ENCODE data around the gene ITPR1.
"Not testable (repeated sequence)": the region's sequence is repeated elsewhere in the genome, so short reads cannot be mapped to it uniquely, and the experiment has no call there.

ITPR1 gene

DNA sequence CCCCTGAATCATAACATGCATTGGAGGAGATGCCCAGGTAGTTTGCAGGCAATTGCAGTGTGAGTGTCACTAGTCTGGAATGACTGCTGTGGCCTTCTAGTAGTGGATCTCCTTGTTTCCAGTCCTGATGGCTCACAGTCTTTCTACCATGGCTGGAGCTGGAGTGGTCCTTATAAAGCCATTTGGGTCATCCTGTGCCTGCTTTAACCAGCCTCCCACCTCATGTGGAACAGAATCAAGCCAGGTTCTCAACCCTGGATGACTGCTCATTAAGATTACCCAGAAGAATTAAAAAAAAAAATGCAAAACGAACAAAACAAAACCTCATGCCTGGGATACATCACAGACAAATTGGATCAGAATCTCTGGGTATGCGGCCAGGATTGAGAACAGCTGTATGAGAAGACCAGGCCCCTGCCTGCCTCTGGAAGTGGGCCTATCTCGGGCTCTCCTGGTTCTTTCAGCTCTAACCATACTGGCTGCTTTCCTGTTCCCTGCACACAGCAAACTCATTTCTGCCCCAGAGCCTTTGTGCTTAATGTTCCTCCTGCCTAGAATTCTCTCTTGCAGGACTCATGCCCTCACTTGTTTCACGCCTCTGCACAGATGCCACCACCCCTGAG lies 96.4 kb downstream of the ITPR1 start:
- Histone ChIP-seq H3K4me3 (ENCODE audit: insufficient read depth in 1 of 2, low read depth in 1 of 2, low read length in 2 of 2) (no peak overlapping the region), H2AK5ac (ENCODE audit: low read length, severe bottlenecking) (no peak overlapping the region), H2AFZ (ENCODE audit: low read depth, low read length) (no peak overlapping the region), H3K4ac (ENCODE audit: low read depth in 1 of 2, low read length in 2 of 2) (no peak overlapping the region), H4K8ac (ENCODE audit: low read length) (no peak overlapping the region), H2BK15ac (ENCODE audit: low read depth, poor library complexity, severe bottlenecking) (no peak overlapping the region), H4K91ac (ENCODE audit: low read length) (no peak overlapping the region), H3K4me1 (ENCODE audit: control insufficient read depth, insufficient read depth, low read depth, low read length) (no peaks in the 10 kb centered on the region), H3K18ac (ENCODE audit: low read depth in 1 of 2, low read length in 2 of 2) (no peak overlapping the region), H3K9me3 (ENCODE audit: control insufficient read depth, low read length) (no peaks in the 10 kb centered on the region), H2BK12ac (ENCODE audit: low read length in 2 of 2) (no peak overlapping the region), H3K4me2 (ENCODE audit: low read length, poor library complexity, severe bottlenecking) (no peak overlapping the region), H3K9ac (ENCODE audit: low read length) (no peak overlapping the region), H3K27me3 (ENCODE audit: control insufficient read depth in 1 of 2, insufficient read depth in 1 of 2, low read length in 2 of 2) (no peaks in the 10 kb centered on the region), H3K14ac (ENCODE audit: low read length in 2 of 2) (no peak overlapping the region), H2BK120ac (ENCODE audit: low read depth, low read length) (no peak overlapping the region), H3K36me3 (ENCODE audit: control insufficient read depth in 1 of 2, insufficient read depth in 2 of 2, low read depth in 1 of 2, low read length in 2 of 2) (no peaks in the 10 kb centered on the region), H3K79me1 (replicated peaks; ENCODE audit: low read length, poor library complexity, severe bottlenecking) (no peaks in the 10 kb centered on the region), H3K23ac (ENCODE audit: low read length in 2 of 2) (no peak overlapping the region), H3K27ac (ENCODE audit: low read length, poor library complexity, severe bottlenecking) (no peak overlapping the region), H2BK5ac (ENCODE audit: low read depth, low read length, poor library complexity, severe bottlenecking) (no peak overlapping the region)
- DNase-seq = no peak
- 91% methylated on average over 4 of the region's 4 CpGs for WGBS

DNA sequence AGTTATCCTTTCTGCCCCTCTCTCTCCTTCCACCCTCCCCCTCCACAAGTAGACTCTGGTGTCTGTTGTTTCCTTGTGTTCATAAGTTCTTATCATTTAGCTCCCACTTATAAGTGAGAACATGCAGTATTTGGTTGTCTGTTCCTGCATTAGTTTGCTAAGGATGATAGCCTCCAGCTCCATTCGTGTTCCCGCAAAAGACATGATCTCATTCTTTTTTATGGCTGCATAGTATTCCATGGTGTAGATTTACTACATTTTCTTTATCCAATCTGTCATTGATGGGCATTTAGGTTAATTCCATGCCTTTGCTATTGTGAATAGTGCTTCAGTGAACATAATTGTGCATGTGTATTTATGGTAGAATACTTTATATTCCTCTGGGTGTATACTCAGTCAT lies 97.7 kb downstream of the ITPR1 start:
- H2AK5ac ChIP-seq (ENCODE audit: low read length, severe bottlenecking); H2BK12ac ChIP-seq (ENCODE audit: low read length in 2 of 2); H2BK15ac ChIP-seq (ENCODE audit: low read depth, poor library complexity, severe bottlenecking); H3K4me3 ChIP-seq (ENCODE audit: insufficient read depth in 1 of 2, low read depth in 1 of 2, low read length in 2 of 2); H3K14ac ChIP-seq (ENCODE audit: low read length in 2 of 2); H3K27ac ChIP-seq (ENCODE audit: low read length, poor library complexity, severe bottlenecking); H3K18ac ChIP-seq (ENCODE audit: low read depth in 1 of 2, low read length in 2 of 2); H3K23ac ChIP-seq (ENCODE audit: low read length in 2 of 2); H4K8ac ChIP-seq (ENCODE audit: low read length); H3K27me3 ChIP-seq (ENCODE audit: control insufficient read depth in 1 of 2, insufficient read depth in 1 of 2, low read length in 2 of 2); H3K9me3 ChIP-seq (ENCODE audit: control insufficient read depth, low read length); H4K91ac ChIP-seq (ENCODE audit: low read length); H2AFZ ChIP-seq (ENCODE audit: low read depth, low read length); H3K79me1 ChIP-seq (replicated peaks; ENCODE audit: low read length, poor library complexity, severe bottlenecking); H3K36me3 ChIP-seq (ENCODE audit: control insufficient read depth in 1 of 2, insufficient read depth in 2 of 2, low read depth in 1 of 2, low read length in 2 of 2); H3K4me1 ChIP-seq (ENCODE audit: control insufficient read depth, insufficient read depth, low read depth, low read length); H2BK5ac ChIP-seq (ENCODE audit: low read depth, low read length, poor library complexity, severe bottlenecking); H3K4ac ChIP-seq (ENCODE audit: low read depth in 1 of 2, low read length in 2 of 2); H3K4me2 ChIP-seq (ENCODE audit: low read length, poor library complexity, severe bottlenecking); H2BK120ac ChIP-seq (ENCODE audit: low read depth, low read length); DNase-seq; H3K9ac ChIP-seq (ENCODE audit: low read length): not testable (repeated sequence)
- 100% methylated on average over 2 of the region's 2 CpGs for WGBS

DNA sequence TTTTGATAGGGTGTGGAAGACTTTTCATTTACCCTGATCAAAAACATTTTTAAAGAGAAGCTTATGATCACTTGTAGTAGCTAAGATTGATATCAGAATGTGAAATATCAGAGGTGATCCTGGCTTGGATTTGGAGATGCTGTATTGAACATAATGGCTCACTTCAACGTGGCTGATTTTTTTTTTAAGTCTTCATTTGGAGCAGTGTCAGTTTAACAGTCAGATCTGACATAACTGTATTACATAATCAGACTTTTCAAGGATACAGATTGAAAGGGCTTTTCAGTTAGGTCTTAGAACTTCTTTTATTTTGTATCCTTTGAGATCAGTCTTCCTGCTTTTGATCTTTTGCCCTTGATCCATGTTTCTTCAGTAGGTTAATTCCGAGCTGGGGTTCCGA lies 98.5 kb downstream of the ITPR1 start:
- no peak overlapping the region for H4K8ac ChIP-seq (ENCODE audit: low read length)
- 100% methylated on average over 2 of the region's 3 CpGs for WGBS

DNA sequence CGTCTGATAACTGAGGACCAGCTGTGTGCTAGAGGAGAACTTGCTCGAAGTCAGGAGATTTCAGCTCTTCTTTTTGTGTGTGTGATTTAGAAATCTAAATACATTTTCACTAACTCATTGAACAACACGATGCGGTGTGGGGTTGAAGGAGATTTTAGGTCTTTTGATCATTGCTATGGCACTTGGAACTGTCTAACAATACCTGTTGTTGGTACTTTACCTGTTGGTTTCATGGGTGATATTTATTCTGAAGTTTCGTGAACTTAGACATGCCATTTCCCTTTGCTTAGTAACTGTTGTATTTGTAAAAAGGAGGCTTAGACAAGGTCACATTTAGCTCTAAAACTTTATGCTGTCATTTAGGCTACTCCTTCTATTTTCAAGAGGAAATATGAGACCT lies 99.9 kb downstream of the ITPR1 start:
- no peak overlapping the region for H4K8ac ChIP-seq (ENCODE audit: low read length)
- H3K36me3 ChIP-seq (ENCODE audit: control insufficient read depth in 1 of 2, insufficient read depth in 2 of 2, low read depth in 1 of 2, low read length in 2 of 2) = no peaks in the 10 kb centered on the region
- H2BK15ac ChIP-seq (ENCODE audit: low read depth, poor library complexity, severe bottlenecking) = no peak overlapping the region
- H2AFZ ChIP-seq (ENCODE audit: low read depth, low read length) = no peak overlapping the region
- no peak for DNase-seq
- WGBS = 100% methylated on average over 3 of the region's 5 CpGs
- no peaks in the 10 kb centered on the region for H3K4me1 ChIP-seq (ENCODE audit: control insufficient read depth, insufficient read depth, low read depth, low read length)
- no peak overlapping the region for H2BK5ac ChIP-seq (ENCODE audit: low read depth, low read length, poor library complexity, severe bottlenecking)
- H2BK12ac ChIP-seq (ENCODE audit: low read length in 2 of 2) = no peak overlapping the region
- H3K23ac ChIP-seq (ENCODE audit: low read length in 2 of 2) = no peak overlapping the region
- no peak overlapping the region for H2BK120ac ChIP-seq (ENCODE audit: low read depth, low read length)
- H3K4me3 ChIP-seq (ENCODE audit: insufficient read depth in 1 of 2, low read depth in 1 of 2, low read length in 2 of 2) = no peak overlapping the region
- H4K91ac ChIP-seq (ENCODE audit: low read length) = no peak overlapping the region
- H3K27ac ChIP-seq (ENCODE audit: low read length, poor library complexity, severe bottlenecking) = no peak overlapping the region
- no peak overlapping the region for H3K4ac ChIP-seq (ENCODE audit: low read depth in 1 of 2, low read length in 2 of 2)
- no peak overlapping the region for H3K14ac ChIP-seq (ENCODE audit: low read length in 2 of 2)
- no peak overlapping the region for H3K18ac ChIP-seq (ENCODE audit: low read depth in 1 of 2, low read length in 2 of 2)
- no peak overlapping the region for H3K9ac ChIP-seq (ENCODE audit: low read length)
- H3K27me3 ChIP-seq (ENCODE audit: control insufficient read depth in 1 of 2, insufficient read depth in 1 of 2, low read length in 2 of 2) = no peaks in the 10 kb centered on the region
- no peak overlapping the region for H3K4me2 ChIP-seq (ENCODE audit: low read length, poor library complexity, severe bottlenecking)
- H2AK5ac ChIP-seq (ENCODE audit: low read length, severe bottlenecking) = no peak overlapping the region
- no peaks in the 10 kb centered on the region for H3K79me1 ChIP-seq (replicated peaks; ENCODE audit: low read length, poor library complexity, severe bottlenecking)
- H3K9me3 ChIP-seq (ENCODE audit: control insufficient read depth, low read length) = no peaks in the 10 kb centered on the region

More for the DNA sequence above, 98.5 kb downstream of the ITPR1 start:
- no peaks in the 10 kb centered on the region for H3K79me1 ChIP-seq (replicated peaks; ENCODE audit: low read length, poor library complexity, severe bottlenecking)
- no peaks in the 10 kb centered on the region for H3K9me3 ChIP-seq (ENCODE audit: control insufficient read depth, low read length)
- no peak overlapping the region for H2AK5ac ChIP-seq (ENCODE audit: low read length, severe bottlenecking)
- H3K4me1 ChIP-seq (ENCODE audit: control insufficient read depth, insufficient read depth, low read depth, low read length) = no peaks in the 10 kb centered on the region
- H2BK15ac ChIP-seq (ENCODE audit: low read depth, poor library complexity, severe bottlenecking) = no peak overlapping the region
- H3K9ac ChIP-seq (ENCODE audit: low read length) = no peak overlapping the region
- no peak overlapping the region for H2BK5ac ChIP-seq (ENCODE audit: low read depth, low read length, poor library complexity, severe bottlenecking)
- H3K18ac ChIP-seq (ENCODE audit: low read depth in 1 of 2, low read length in 2 of 2) = no peak overlapping the region
- H3K14ac ChIP-seq (ENCODE audit: low read length in 2 of 2) = no peak overlapping the region
- H3K36me3 ChIP-seq (ENCODE audit: control insufficient read depth in 1 of 2, insufficient read depth in 2 of 2, low read depth in 1 of 2, low read length in 2 of 2) = no peaks in the 10 kb centered on the region
- H4K91ac ChIP-seq (ENCODE audit: low read length) = no peak overlapping the region
- H3K4me3 ChIP-seq (ENCODE audit: insufficient read depth in 1 of 2, low read depth in 1 of 2, low read length in 2 of 2) = no peak overlapping the region
- H2BK12ac ChIP-seq (ENCODE audit: low read length in 2 of 2) = no peak overlapping the region
- H3K4me2 ChIP-seq (ENCODE audit: low read length, poor library complexity, severe bottlenecking) = no peak overlapping the region
- no peak overlapping the region for H2BK120ac ChIP-seq (ENCODE audit: low read depth, low read length)
- no peak overlapping the region for H3K4ac ChIP-seq (ENCODE audit: low read depth in 1 of 2, low read length in 2 of 2)
- no peaks in the 10 kb centered on the region for H3K27me3 ChIP-seq (ENCODE audit: control insufficient read depth in 1 of 2, insufficient read depth in 1 of 2, low read length in 2 of 2)
- H3K27ac ChIP-seq (ENCODE audit: low read length, poor library complexity, severe bottlenecking) = no peak overlapping the region
- DNase-seq = no peak
- no peak overlapping the region for H2AFZ ChIP-seq (ENCODE audit: low read depth, low read length)
- H3K23ac ChIP-seq (ENCODE audit: low read length in 2 of 2) = no peak overlapping the region

All from mesenchymal stem cell (in vitro differentiated cells and primary cell).